Activated T-cell treated with anti-CD3 and anti-CD28 coated beads for 48 hours (primary cell): ENCODE data around the gene ALKBH8.
"Not testable (repeated sequence)": the region's sequence is repeated elsewhere in the genome, so short reads cannot be mapped to it uniquely, and the experiment has no call there.

ENCODE experiments used
- DNase-seq: peaks from one replicate; pipeline ENCODE4 v3.0.0-alpha.2; 2020; ENCODE audit warnings: low read depth

ALKBH8 gene

DNA sequence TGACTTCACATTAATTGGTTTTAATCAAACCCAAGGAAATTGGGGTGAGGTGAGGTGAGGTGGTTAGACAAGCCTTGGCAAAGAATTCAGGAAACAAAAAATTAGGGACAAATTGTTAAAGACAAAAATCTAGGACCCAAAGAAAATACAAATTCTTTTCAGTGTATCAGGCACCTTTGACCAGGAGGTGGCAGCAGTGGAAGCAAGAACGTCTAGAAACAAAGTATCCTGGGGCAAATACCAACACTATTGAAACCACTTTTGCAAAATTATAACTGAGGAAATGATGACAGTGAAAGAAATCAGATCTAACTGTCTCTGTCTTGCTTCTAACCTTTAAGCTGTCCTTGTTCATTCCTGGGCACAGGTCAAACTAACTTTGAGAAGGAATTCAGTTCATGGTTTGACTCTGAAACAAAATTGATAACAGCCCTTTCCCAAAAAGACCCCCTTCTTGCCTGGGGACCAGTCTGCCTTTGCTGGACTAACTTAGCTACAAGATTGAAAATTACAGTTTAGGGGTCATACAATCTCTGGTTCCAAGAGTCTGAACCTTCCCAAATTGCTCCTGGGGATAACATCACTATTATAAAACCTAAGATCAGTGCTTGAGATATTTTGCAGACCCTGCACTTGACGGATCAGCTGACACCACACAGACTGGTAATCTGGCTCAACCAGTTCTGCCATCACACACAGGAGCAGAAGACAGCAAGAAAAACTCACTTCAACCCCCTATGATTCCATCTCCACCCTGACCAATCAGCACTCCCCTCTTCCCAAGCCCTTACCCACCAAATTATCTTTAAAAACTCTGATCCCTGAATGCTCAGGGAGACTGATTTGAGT is 11.2 kb upstream of the ALKBH8 start:
- DNase-seq: peak; percentile 40

GRCh38 chr11:107573438-107573837 is 7.9 kb upstream of the ALKBH8 start:
- DNase-seq: no peak

DNA sequence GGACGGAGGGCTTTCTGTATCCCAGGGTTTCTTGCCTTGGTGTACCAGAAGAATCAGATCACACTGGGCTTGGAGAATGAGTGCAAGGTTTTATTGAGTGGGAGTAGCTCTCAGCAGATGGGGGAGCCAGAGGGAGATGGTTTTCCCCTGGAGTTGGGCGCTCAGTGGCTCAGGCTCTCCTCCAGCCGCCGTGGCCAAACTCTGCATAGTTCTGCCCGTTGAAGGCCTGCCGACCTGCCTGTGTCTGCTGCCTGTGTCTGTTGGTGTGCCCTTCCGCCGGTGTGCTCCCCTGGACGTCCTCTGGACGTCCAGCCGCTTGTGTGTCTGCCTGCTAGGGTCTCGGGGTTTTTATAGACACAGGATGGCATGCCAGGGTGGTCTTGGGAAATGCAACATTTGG is 4.5 kb upstream of the ALKBH8 start:
- no peak for DNase-seq

DNA sequence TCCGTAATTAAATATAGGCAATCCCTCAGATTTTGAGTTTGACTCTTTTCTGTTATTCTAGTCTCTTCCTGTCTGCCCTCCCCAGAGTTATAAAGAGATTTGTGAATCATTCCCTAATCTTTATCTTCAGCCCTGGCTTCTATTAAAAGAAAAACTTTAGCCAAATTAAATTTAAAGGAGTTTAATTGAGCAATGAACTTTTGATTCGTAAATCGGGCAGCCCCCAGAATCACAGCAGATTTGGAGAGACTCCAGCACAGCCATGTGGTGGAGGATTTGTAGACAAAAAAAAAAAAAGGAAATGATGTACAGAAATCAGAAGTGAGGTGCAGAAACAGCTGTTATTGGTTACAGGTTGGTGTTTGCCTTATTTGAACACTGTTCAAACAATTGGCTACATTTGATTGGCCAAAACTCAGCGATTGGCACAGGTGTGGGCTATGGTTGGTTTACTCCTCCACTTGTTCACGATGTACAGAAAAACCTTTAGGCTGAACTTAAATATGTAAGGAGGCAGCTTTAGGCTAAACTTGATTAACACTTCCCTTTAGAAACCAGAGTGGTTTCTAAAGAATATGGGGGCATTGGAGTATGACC is 2.3 kb upstream of the ALKBH8 start:
- no peak for DNase-seq

DNA sequence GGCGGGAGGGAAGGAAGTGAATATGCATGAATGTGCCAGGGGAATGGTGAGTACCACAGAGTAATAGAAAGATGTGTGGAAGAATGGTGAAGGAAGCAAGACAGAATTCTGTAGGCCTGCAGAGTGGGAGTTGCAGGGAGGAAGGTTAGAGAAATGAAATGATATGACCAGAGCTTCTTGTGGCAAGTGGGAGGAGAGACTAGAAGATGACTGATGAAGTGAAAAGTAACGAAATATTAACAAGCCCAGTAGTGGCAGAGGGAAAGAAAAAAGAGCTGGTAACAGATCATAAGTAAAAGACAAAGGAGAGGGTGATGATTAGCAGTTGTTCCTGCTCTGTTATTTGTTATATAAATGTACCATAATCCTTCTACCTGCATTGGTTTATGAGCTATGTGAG is 1.0 kb upstream of the ALKBH8 start:
- DNase-seq: no peak

DNA sequence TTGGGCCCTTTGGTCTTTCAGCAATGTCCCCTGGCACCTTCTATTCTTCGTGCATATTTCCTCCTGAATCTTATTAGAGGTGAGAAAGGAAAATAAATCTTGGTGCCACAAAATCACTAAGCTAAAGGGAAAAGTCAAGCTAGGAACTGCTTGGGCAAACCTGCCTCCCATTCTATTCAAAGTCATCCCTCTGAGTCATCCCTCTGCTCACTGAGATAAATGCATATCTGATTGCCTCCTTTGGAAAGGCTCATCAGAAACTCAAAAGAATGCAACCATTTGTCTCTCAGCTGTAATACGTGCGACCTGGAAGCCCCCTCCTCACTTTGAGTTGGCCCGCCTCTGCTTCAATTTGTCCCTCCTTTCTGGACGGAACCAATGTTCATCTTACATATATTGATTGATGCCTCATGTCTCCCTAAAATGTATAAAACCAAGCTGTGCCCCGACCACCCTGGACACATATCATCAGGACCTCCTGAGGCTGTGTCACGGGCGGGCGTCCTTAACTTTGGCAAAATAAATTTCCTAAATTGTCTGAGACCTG is 493 bp upstream of the ALKBH8 start:
- not testable (repeated sequence) for DNase-seq

DNA sequence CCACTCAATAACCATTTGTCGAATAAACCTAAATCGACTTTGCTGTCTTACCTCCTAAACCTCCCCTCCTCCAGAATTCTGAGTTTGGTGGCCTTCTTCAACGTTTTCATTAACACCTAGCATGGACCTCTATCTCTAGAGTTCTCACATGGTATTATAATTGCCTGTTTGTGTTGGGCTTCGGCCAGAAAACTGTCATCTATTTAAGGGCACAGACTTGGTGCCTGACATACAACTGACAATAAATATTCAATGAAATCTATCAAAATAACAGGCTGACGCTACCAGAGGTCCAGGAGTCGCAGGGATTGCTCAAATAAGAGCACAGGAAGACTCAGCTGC is 687 bp downstream of the ALKBH8 start:
- no peak for DNase-seq

GRCh38 chr11:107563702-107564101 is 1.8 kb downstream of the ALKBH8 start:
- DNase-seq: no peak

DNA sequence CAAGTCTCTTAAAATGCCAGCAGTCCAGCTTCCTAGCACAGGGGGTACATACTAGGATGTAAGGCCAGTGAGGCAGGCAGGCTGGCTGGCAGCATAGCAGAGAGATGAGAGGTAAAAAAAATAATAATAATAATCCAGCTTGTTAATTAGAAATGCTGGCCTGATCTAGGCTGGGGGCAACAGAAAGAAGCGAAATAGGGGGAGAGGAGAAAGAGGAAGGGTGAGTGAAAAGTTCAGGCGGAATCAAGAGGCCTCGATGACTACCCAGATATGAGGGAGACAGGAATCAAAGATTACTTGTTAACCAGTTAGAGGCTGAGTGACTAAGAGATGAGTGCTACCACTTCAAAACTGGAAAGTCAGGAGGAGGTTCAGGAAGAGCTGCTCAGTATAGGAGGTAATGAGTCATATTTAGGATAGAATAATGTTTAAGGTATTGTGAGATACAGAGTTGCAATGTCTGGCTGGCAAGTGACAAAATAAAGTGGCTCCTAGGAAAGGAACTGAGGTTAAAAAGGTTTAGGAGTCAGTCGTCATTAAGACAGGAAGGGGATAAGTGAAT is 2.8 kb downstream of the ALKBH8 start:
- DNase-seq: no peak

DNA sequence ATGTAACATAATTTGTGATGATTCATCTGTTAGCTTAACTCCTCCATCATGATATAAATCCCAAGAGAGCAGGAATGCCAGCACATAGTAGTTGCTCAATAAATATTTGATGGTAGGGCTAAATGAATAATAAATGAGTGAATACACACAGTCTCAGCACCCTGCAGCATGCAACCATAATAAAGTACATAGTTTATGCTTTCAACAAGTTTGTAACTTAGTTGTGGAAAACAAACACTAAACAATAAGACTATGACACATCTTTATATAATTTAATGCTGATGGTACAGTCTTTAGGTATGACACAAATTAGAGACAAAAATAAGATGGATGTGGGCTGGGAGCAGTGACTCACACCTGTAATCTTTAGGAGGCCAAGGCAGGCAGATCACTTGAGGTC is 3.8 kb downstream of the ALKBH8 start:
- DNase-seq: no peak

DNA sequence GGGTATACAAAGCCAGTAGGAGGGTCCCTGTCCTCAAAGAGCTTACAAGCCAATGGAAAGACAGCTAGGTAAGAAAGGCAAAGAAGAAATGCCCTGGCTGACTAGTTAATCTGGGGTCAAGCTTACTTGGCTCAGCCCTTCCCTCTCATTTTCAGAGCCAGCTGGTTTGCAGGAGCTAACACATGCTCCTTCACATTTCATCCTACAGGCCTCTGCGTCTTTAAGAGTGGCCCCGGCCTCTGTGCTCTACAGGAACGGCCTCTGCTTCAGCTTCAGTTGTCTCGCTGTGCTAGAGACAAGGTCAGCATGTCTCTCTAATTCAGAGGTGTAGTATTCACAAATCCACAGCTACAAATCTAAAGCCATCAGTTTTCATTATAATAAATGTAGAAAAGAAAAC is 15.2 kb downstream of the ALKBH8 start:
- DNase-seq: no peak

DNA sequence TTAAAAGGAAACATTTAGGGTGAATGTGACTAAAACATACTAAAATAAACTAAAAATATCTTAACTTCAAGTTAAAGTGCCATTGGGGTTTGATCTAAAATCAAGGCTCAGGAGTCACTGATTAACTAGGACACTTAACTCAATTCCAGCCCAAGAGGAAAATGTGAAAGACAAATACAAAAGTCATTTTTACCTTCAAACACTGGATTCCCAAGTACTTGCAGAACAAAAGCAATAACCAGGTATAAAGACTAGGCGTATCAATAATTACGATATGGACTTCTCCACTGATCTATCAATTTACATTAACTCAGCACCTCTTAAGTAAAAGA is 15.6 kb downstream of the ALKBH8 start:
- no peak for DNase-seq

GRCh38 chr11:107549253-107549953 is 16.1 kb downstream of the ALKBH8 start:
- DNase-seq: no peak

DNA sequence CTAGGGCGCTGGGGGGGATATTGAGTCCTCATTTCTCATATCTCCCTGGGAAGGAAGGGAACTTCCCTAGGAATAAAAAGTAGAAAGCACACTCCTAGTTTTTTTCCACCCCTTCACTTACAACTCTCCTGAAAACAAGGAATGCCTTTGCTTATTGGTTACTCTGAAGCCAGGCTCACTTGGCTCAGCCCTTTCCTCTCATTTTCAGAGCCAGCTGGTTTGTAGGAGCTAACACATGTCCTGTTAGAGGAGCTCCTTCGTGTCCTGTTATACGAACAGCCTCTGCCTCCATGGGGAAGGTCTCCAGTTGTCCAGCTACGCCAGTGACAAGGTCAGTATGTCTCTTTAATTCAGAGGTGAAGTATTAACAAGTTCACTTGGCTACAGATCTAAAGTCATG is 17.6 kb downstream of the ALKBH8 start:
- no peak for DNase-seq

DNA sequence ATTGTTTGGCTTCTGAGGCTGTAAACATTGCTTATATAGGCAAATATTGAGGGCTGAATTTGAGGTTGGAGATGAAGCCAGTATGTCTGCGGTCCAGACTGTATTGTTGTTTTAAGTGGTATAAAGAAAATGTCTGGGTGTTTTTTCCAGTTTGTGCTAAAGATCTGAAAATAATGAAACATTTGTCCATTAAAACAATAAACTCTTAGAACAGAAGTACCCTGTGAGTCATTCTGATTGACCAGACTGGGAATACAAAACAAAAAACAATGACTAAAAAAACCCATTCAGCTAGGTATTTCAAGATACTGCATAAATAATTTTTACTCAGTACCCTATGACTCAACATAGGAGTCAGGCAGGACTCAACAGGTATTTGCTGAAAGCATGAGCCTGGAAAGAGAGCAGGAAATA is 20.4 kb downstream of the ALKBH8 start:
- no peak for DNase-seq

DNA sequence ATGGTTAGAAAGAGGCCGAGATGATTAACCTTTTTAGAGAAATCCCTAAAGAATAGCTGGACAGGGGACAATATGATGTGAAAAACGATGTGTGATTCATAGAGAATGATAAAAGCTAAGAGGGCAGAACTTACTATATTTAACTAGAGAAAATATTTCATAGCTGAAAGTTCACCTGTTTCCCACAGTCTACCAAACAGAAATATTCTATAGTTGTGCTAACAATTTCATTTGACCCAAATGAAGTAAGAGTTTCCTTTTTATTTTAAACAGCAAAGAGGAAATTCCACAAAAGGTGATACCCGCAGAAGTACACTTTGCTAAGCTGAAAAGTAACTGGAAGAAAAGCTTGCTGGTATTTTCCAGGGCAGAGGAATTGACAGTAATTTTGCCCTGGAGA is 26.7 kb downstream of the ALKBH8 start:
- no peak for DNase-seq

- no peak for DNase-seq
These were observed 27.3 kb downstream of the ALKBH8 start for GRCh38 chr11:107538239-107538638.

DNA sequence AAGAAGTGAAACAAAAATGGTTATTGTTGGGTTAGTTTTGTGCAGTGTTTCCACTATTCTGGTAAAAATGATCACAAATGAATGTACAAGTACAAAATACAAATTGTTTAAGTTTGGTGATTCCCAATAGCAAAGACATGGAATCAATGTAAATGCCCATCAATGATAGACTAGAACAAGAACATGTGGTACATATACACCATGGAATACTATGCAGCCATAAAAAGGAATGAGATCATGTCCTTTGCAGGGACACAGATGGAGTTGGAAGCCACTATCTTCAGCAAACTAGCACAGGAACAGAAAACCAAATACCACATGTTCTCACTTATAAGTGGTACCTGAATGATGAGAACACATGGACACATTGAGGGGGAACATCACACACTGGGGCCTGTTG is 28.4 kb downstream of the ALKBH8 start:
- DNase-seq: not testable (repeated sequence)

DNA sequence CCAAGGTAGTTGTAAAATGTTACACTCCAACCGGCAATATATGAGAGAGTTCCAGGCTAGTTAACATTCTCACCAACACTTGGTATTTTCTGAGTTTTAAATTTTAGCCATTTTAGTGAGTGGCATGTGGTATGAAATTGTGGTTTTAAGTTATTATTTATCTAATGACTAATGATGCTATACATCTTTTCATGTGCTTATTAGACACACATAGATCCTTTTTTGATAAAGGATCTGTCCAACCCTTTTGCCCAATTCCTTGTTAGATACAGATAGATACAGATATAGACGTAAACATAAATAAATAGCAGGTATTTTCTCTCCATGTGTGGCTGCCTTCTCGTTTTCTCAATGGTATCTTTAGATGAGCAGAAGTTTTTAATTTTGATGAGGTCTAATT is 39.3 kb downstream of the ALKBH8 start:
- no peak for DNase-seq

- DNase-seq: no peak
These were observed 56.7 kb downstream of the ALKBH8 start for GRCh38 chr11:107508858-107509244.

DNA sequence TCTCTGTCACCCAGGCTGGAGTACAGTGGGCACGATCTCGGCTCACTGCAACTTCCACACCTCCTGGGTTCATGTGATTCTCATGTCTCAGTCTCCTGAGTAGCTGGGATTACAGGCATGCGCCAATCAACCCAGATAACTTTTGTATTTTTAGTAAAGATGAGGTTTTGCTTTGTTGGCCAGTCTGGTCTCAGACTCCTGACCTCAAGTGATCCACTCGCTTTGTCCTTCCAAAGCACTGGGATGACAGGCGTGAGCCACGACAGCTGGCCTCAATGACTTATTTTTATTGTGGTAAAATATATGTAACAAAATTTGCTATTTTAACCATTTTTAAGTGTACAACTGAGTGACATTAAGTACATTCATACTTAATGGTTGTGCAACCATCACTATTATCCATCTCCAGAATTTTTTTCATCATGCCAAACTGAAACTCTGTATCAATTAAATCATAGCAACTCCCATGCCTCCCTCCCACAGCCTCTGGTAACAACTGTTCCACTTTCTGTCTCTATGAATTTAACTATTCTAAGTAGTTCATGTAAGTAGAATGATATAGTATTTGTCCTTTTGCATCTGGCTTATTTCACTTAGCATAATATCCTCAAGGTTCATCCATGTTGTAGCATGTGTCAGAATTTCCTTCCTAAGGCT is 57.2 kb downstream of the ALKBH8 start:
- DNase-seq: no peak

- no peak for DNase-seq
These were observed 59.8 kb downstream of the ALKBH8 start for GRCh38 chr11:107505647-107506225.
